ENCODE data around the gene ELF1.
"Not testable (repeated sequence)": the region's sequence is repeated elsewhere in the genome, so short reads cannot be mapped to it uniquely, and the experiment has no call there.

- not testable (repeated sequence) for TF ChIP-seq CTCF, POLR2A (IDR thresholded peaks at IDR 0.05)
Observed at GRCh38 chr13:40919901-40920300, 99.2 kb downstream of the ELF1 start.

All from uterus (tissue), 2 donors.